MCF 10A (cell line): ENCODE measurements around the gene PROS1. TPM values are rescaled to one million over a fixed set of nuclear protein-coding genes. Genes with fewer than 3 reads are reported as not detected.
"Not testable (repeated sequence)": the region's sequence is repeated elsewhere in the genome, so short reads cannot be mapped to it uniquely, and the experiment has no call there.

Experiments used
- BruUV-seq: library from RNA; stranded (reverse); fragments of 400-500 nt; replicated peaks from 2 replicates; lab custom pipeline; 2021; lab: Mats Ljungman, UMichigan
- CTCF ChIA-PET: fragments of 300-600 bp; sonication (Branson Sonifier 250); formaldehyde crosslinking; extraction: SDS; loops from one replicate; lab custom pipeline; 2021; ENCODE audit warnings: antibody characterized with exemption, inconsistent platforms; lab: Yijun Ruan, JAX
- POLR2A ChIA-PET: fragments of 300-600, 350-650 bp; sonication (Branson Sonifier 250); formaldehyde crosslinking; extraction: SDS; loops from one replicate; lab custom pipeline; 2020; ENCODE audit warnings: antibody characterized with exemption, inconsistent platforms; lab: Yijun Ruan, JAX
- DNase-seq: peaks from one replicate; pipeline ENCODE4 v3.0.0-alpha.2; 2018; ENCODE audit not compliant: unreplicated experiment
- H3K27ac Mint-ChIP-seq: one replicate; pipeline ENCODE4 v1.8.0; 2022; ENCODE audit warnings: mild to moderate bottlenecking, low read depth, mixed read lengths; ENCODE audit not compliant: unreplicated experiment
- H3K27me3 Mint-ChIP-seq: one replicate; pipeline ENCODE4 v1.8.0; 2022; ENCODE audit warnings: mixed read lengths; ENCODE audit not compliant: insufficient read depth, unreplicated experiment
- H3K36me3 Mint-ChIP-seq: one replicate; pipeline ENCODE4 v1.8.0; 2022; ENCODE audit warnings: mild to moderate bottlenecking, moderate library complexity, mixed read lengths; ENCODE audit not compliant: insufficient read depth, unreplicated experiment
- H3K4me1 Mint-ChIP-seq: one replicate; pipeline ENCODE4 v1.8.0; 2022; ENCODE audit warnings: mixed read lengths; ENCODE audit not compliant: insufficient read depth, unreplicated experiment
- H3K4me3 Mint-ChIP-seq: one replicate; pipeline ENCODE4 v1.8.0; 2022; ENCODE audit warnings: mild to moderate bottlenecking, moderate library complexity, mixed read lengths; ENCODE audit not compliant: unreplicated experiment
- H3K9me3 Mint-ChIP-seq: one replicate; pipeline ENCODE4 v1.8.0; 2022; ENCODE audit warnings: mixed read lengths; ENCODE audit not compliant: unreplicated experiment
- CTCF ChIP-seq: fragments of 200-600 bp; IDR thresholded peaks from one replicate; pipeline ENCODE4 v1.8.0; 2022; ENCODE audit warnings: antibody characterized with exemption, mild to moderate bottlenecking; ENCODE audit not compliant: unreplicated experiment
- intact Hi-C: fragments of 100-400 bp; cut with micrococcal nuclease; formaldehyde crosslinking; loops from 2 replicates; pipeline ENCODE4 v1.14.1; 2022
- total RNA-seq: library from RNA; stranded (reverse); gene quantifications from 2 replicates; pipeline ENCODE4 v1.2.3, GENCODE V29; 2022

Gene PROS1
- total RNA-seq, 1 experiment from 2014 or later: 15.6 TPM

GRCh38 chr3:93926789-93927188 lies 46.9 kb downstream of the PROS1 start:
- DNase-seq: no peak
- Mint-ChIP-seq H3K27ac (no peak overlapping the region), H3K4me3 (no peak overlapping the region), H3K4me1 (no peaks in the 10 kb centered on the region), H3K27me3 (no peaks in the 10 kb centered on the region), H3K36me3 (no peaks in the 10 kb centered on the region), H3K9me3 (no peaks in the 10 kb centered on the region)
- no TSS peak for BruUV-seq
- CTCF ChIA-PET: no interaction called here
- no peak for TF ChIP-seq CTCF
- POLR2A ChIA-PET: interaction anchor here (0.7 kb wide), 1 partner anchor 136 kb away, joined by 4 read pairs; no protein-coding TSS in a partner anchor
- intact Hi-C loops: no loop called here

- BruUV-seq: no TSS peak
- CTCF ChIA-PET: interaction anchor here (0.6 kb wide), 2 partner anchors 44 to 80 kb away, joined by 3 to 6 read pairs; no protein-coding TSS in a partner anchor
Measured at GRCh38 chr3:93924491-93924890, 49.2 kb downstream of the PROS1 start.

DNA sequence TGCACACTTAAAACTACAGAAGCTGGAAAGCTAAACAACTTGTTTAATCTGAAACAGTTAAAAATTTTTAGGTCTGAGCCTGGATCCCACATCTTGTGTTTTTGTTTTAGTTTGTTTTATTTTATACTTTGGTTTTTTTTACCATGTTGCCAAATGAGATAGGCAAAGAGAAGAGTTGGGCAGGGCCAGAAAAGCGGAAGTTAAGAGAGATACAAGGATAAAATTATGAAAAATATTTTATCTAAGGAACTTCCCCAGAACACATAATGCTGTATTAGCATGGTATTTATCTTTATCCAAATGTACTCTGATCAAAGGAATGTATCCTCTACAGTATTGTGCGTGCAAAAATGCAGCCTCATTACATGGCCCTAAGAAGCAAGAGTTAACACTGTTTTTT lies 50.7 kb downstream of the PROS1 start:
- ChIA-PET CTCF (no interaction called here), POLR2A (no interaction called here)
- intact Hi-C loops: no loop called here
- Mint-ChIP-seq H3K4me1 (no peaks in the 10 kb centered on the region), H3K36me3 (no peaks in the 10 kb centered on the region), H3K27ac (no peak overlapping the region), H3K4me3 (no peak overlapping the region), H3K9me3 (no peaks in the 10 kb centered on the region), H3K27me3 (no peaks in the 10 kb centered on the region)
- TF ChIP-seq CTCF: no peak
- BruUV-seq: no TSS peak
- DNase-seq: no peak

More at GRCh38 chr3:93924491-93924890, 49.2 kb downstream of the PROS1 start:
- POLR2A ChIA-PET: no interaction called here
- Mint-ChIP-seq H3K27me3 (no peaks in the 10 kb centered on the region), H3K36me3 (no peaks in the 10 kb centered on the region), H3K4me3 (no peak overlapping the region), H3K27ac (no peak overlapping the region), H3K9me3 (no peaks in the 10 kb centered on the region), H3K4me1 (no peaks in the 10 kb centered on the region)
- intact Hi-C loops: no loop called here
- no peak for TF ChIP-seq CTCF
- no peak for DNase-seq

GRCh38 chr3:93917546-93918029 lies 56.1 kb downstream of the PROS1 start:
- POLR2A ChIA-PET, DNase-seq, H3K4me3 Mint-ChIP-seq, H3K27ac Mint-ChIP-seq, BruUV-seq, H3K9me3 Mint-ChIP-seq, H3K36me3 Mint-ChIP-seq, intact Hi-C loops, H3K4me1 Mint-ChIP-seq, H3K27me3 Mint-ChIP-seq: not testable (repeated sequence)
- CTCF ChIA-PET: interaction anchor here (0.6 to 1.6 kb wide), 2 partner anchors 87 to 120 kb away, joined by 3 to 6 read pairs; no protein-coding TSS in a partner anchor

GRCh38 chr3:93913623-93914022 lies 60.1 kb downstream of the PROS1 start:
- DNase-seq, H3K27me3 Mint-ChIP-seq, H3K4me1 Mint-ChIP-seq, H3K9me3 Mint-ChIP-seq, H3K27ac Mint-ChIP-seq, H3K4me3 Mint-ChIP-seq, H3K36me3 Mint-ChIP-seq, intact Hi-C loops, POLR2A ChIA-PET, BruUV-seq, CTCF ChIA-PET: not testable (repeated sequence)
